Amniotic stem cell (primary cell): Measurements from ENCODE around the gene DDX49.
A peak's percentile ranks its signal among the peaks of the same experiment; 100 is the strongest.
"Not testable (repeated sequence)": the region's sequence is repeated elsewhere in the genome, so short reads cannot be mapped to it uniquely, and the experiment has no call there.

Experiments
- DNase-seq: peaks from one replicate; lab custom pipeline; 2025; lab: John Stamatoyannopoulos, UW

Gene DDX49

GRCh38 chr19:18910801-18911436 is 8.6 kb upstream of the DDX49 start:
- no peak for DNase-seq

- no peak for DNase-seq
Measured at GRCh38 chr19:18912933-18913332, 6.6 kb upstream of the DDX49 start.

DNA sequence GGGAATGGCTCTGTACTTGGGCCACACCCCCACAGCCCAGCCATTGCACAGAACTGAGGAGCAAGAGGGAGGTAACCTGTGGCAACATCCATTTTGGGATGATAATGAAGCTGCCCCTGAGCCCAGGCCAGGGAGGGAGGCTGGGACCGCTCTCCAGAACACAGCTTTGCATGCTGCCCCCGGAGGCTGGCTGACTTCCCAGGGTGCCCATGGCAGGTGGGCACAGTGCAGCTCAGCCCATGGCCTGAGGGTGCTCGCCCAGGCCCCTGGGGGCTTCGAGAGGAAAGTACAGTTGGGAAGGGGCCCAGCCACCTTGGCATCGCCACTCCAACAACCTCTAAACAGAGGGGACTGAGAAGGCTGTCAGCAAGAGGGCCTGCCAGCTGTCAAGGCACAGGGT is 6.0 kb upstream of the DDX49 start:
- DNase-seq, result no peak

DNA sequence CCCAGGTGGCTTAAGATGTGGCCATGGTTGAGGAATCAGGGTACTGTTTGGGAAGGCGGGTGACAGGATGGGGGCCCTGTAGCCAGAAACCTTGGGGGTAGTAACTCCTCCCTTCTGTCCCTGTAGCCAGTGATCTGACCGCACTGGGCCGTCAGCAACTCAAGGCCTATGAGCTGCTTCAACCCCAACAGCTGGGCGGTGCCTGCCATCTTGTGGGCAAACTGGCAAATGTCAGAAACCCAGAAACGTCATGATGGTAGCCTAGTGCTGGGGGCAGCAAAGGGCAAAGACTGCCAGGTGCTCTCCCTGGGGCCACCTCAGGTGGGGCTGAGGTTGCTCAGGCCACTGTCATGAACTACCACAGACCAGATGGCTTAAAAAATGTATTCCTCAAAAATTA is 3.9 kb upstream of the DDX49 start:
- DNase-seq, result no peak

DNA sequence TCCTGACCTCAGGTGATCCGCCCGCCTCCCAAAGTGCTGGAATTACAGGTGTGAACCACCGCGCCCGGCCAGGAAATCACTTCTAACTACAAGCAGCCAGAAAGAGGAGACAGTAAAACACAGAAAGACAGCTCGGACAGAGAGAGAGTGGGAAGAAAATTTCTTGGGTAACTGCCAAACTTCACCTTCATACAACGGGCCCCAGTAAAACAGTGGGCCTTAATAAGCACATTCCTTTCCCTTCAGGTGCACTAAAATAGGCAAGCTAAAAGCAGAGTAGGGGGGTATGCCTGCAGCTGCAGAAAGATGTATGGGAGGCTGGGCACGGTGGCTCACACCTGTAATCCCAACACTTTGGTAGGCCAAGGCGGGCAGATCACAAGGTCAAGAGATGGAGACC is 1.9 kb upstream of the DDX49 start:
- not testable (repeated sequence) for DNase-seq

DNA sequence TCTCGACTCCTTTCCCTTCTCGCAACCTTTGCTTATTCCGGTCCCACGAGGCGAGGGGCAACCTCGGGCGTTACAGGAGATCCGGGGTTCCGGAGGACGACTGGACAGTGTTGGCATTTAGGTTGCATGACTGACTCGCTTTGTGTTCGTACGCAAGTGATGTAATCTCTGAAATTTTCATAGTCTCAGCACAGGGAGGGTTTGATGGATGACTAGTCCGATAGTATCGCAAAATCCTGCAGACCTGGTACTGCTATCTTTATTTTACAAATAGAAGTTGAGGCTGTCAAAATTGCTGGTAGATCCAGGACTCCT is 342 bp downstream of the DDX49 start:
- DNase-seq, result no peak

DNA sequence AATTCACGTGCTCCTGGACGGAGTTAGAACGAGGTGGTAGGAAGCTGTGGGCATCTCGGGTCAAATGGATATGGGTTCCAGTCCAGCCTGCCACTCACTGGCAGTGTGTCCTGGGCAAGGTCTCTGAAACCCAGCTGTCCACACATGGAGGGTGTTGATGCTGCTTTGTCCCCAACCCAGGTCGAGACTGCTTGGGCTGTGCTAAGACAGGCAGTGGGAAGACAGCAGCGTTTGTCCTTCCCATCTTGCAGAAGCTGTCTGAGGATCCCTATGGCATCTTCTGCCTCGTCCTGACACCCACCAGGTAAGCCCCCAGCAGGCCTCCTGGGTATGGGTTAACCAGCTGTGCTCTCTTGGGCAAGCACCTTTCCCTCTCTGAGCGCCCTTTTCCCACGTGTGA is 885 bp downstream of the DDX49 start:
- DNase-seq, result no peak

DNA sequence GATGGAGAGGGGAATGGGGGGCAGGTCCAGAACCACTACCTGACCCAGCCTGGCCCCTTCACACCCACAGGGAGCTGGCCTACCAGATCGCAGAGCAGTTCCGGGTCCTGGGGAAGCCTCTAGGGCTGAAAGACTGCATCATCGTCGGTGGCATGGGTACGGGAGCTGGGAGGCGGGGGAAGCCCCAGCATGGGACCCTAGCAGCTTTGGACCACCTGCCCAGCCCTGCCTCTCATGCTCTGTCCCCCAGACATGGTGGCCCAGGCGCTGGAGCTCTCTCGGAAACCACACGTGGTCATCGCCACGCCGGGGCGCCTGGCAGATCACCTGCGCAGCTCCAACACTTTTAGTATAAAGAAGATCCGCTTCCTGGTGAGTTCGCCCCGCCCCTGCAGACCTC is 2.1 kb downstream of the DDX49 start:
- DNase-seq, result no peak

DNA sequence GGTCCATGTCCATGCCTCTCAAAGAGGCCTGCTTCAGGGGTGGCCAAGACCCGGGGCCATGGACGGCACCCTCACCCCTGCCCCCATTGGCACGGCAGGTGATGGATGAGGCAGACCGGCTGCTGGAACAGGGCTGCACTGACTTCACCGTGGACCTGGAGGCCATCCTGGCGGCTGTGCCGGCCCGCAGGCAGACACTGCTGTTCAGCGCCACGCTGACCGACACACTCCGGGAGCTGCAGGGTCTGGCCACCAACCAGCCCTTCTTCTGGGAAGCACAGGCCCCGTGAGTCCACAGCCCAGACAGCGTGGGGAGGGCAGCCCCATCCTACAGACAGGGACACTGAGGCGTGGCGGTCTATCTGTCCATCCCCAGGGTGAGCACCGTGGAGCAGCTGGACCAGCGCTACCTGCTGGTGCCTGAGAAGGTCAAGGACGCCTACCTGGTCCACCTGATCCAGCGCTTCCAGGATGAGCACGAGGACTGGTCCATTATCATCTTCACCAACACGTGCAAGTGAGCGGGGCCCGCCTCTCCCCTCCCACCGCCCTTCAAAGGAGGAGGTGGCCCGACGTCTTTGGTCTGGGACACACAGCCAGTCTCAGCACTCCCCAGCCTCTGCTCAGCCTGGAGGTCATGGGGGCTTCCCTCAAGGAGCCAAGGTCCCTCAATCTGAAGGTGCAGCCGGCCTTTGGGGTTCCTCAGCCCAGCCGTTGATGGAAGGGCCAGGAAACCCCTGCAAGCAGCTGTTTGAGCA is 2.9 kb downstream of the DDX49 start:
- no peak for DNase-seq

GRCh38 chr19:18924684-18925213 is 5.2 kb downstream of the DDX49 start:
- no peak for DNase-seq

DNA sequence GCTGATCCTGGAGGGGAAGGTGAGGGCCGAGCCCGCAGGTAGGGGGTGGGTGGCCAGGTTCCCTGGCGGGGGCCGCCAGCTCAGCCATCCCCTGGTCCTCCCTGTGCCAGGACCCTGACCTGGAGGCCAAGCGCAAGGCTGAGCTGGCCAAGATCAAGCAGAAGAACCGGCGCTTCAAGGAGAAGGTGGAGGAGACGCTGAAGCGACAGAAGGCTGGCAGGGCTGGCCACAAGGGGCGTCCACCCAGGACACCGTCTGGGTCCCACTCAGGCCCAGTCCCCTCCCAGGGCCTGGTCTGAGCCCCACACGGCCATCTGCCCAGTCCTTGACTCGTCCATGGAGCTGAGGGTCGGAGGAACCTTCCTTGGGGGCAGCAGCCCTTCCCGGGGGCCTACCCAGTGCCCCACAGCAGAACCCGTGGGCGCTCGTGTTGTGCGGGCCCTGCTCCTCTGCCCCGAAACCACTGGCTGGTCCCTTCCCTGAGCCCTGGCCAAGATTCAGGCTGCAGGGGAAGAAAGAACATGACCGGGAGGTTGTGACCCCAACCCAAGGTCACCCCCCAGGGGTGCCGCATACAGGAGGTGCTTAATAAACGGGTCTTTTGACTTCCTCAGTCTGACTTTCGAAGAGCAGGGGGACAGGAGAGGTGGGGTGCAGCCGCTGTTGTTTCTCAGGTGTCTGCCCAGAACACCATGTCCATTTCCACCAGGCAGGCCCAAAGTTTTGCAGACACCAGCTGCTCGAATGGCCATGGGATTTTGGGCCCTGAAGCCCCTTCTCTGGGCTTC is 8.7 kb downstream of the DDX49 start:
- DNase-seq, result no peak

DNA sequence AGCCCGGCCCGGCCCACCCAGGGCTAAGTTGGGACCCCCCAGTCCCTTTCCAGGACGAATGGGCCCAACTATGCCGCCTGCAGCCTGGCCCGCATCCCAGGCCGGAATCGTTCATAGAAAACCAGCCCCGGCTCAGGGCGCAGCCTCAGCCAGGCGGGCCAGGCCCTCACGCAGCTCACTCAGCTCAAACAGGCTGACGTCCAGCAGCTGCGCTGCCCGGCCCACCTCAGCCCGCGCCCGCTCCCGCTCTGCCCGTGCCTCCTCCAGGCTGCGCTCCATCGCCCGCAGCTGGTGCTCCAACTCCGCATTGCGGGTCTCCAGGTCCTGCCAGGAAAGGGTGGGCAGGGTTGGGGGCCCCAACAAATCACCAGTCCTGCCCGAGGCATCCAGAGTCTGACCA is 9.8 kb downstream of the DDX49 start:
- no peak for DNase-seq

- no peak for DNase-seq
Measured at GRCh38 chr19:18931316-18932162, 12.0 kb downstream of the DDX49 start.

GRCh38 chr19:18932216-18932841 is 12.8 kb downstream of the DDX49 start:
- DNase-seq, result no peak

DNA sequence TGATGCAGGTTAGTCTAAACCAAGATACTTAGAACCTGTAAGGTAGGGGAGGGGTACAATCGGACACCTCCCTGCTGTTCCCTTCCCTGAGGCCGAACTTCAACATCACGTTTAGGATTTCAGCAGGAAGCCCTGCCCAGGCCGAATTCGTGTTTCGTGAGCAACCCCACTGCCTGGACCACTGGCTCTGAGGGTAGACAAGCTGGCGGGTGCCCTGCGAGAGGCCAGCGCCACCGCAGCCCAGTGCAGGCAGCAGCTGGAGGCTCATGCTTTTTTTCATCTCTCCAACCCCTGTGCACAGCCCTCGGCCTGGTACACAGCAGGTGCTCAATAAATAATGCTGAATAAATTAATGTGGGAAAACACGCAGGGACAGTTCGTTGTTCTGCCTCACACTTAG is 13.8 kb downstream of the DDX49 start:
- no peak for DNase-seq

DNA sequence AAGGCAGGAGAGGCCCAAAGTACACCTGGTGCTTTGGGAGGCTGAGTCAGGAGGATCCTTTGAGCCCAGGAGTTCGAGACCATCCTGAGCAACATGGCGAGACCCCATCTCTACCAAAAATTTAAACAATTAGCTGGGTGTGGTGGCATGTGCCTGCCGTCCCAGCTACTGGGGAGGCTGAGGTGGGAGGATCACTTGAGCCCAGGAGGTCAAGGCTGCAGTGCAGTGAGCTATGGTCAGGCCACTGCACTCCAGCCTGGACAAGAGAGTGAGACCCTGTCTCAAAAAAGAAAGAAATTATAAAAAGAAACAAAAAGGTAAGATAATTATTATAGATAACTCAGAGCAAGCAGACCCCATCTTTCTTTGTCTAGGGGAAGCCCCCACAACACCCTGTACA is 19.6 kb downstream of the DDX49 start:
- no peak for DNase-seq

DNA sequence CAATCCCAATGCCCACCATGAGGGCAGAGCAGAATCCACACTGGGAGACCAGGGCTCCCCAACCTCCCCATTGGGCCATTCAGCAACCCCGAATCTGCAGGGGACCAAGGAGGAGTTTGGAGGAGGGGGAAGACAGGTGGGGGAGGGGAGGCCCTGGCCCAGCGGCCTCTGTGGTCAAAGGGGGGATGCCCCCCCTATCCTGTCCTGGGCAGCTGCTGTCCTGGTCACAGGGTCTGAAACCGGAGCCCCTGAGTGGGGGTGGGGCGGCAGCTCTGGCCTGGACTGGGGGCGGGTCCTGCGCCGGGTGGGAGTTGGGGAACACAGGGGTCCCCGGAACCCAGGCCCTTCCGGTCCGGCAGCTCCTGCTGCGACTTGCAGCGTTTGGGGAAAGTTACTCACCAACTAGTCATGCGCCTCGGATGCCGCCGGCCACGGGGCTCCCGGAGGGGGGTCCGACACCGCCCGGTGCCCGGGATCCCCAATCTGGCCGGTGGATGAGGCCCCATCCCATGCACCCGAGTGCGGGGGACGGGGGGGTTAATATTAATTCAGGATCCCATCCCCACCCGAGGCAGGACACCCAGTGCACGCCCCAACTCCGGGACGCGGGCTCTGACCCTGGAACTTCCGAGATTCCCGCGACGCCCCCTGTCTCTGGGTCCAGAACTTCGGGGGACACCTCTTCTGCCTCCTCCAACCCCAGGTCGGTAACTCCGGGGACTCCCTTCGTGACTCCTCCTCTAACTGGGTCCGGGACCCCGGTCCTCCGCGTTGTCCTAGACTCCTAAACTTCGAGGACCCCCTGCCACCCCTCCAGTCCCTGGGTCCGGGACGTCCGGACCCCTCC is 20.6 kb downstream of the DDX49 start:
- DNase-seq, result no peak

- peak; percentile 27 for DNase-seq
Measured at GRCh38 chr19:18940769-18941627, 21.5 kb downstream of the DDX49 start, which contains the start of gene HOMER3. TSS of gene HOMER3 (minus strand) at chr19:18941217. CDS start at chr19:18938982, 2,235 bp downstream.

DNA sequence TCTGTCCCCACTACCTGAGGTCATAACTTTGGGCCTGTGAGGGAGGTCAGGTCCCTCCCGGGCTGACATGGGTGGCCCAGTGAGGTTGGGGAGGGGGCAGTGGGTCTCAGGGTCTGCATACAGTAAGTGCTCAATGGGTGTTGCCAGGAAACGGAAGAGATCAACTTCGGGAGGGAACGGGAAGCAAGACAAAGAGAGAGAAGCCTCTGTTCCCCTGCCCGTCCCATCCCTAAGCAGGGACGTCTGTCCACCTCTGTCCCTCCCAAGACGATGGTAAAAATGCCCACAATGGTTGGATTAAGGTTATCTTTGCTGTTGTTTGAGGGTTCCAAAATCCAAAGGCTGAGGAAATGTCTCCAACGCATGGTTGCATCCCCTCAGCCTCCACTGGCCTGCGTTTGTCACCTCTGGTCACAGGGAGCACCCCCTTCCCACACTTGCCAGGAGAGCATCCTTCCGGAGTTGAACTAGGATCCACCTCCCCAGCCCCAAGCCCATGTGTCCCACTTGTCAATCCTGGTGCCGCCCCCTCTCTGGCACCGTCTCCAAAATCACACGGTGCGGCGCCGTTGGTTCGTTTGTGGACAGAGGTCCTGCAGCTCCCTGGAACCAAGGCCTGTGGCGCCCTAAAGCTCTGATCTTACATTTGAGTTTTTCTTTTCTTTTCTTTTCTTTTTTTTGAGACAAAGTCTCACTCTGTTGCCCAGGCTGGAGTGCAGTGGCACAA is 22.3 kb downstream of the DDX49 start:
- DNase-seq, result no peak
